AG09319 (cell line): ENCODE data around the gene GARIN5B.

Experiments
- DNase-seq: peaks from one replicate; pipeline ENCODE4 v3.0.0-alpha.2; 2010; ENCODE audit warnings: low read depth; ENCODE audit errors: extremely low read depth
- CTCF ChIP-seq: IDR thresholded peaks from 2 replicates; pipeline ENCODE4 v1.5.1; 2011; ENCODE audit warnings: low read depth, mild to moderate bottlenecking, inconsistent platforms, low read length, moderate library complexity

GARIN5B gene

GRCh38 chr19:55379174-55379573 is 16.1 kb upstream of the GARIN5B start:
- no peak for DNase-seq
- no peak for TF ChIP-seq CTCF

- no peak for DNase-seq
- TF ChIP-seq CTCF, result no peak
These were observed 14.5 kb upstream of the GARIN5B start for GRCh38 chr19:55377356-55378131.

GRCh38 chr19:55376241-55376933 is 13.3 kb upstream of the GARIN5B start, which contains the start of gene TMEM190:
Gene TMEM190 (plus strand): TSS chr19:55376826. CDS start chr19:55376854, 28 bp downstream.
- TF ChIP-seq CTCF, result no peak
- DNase-seq, result no peak

- DNase-seq, result no peak
- TF ChIP-seq CTCF, result no peak
These were observed 11.1 kb upstream of the GARIN5B start for GRCh38 chr19:55373993-55374757.

GRCh38 chr19:55373306-55373992 is 10.4 kb upstream of the GARIN5B start:
- TF ChIP-seq CTCF, result no peak

GRCh38 chr19:55372316-55373081 is 9.4 kb upstream of the GARIN5B start:
- no peak for DNase-seq
- no peak for TF ChIP-seq CTCF

More at GRCh38 chr19:55373306-55373992, 10.4 kb upstream of the GARIN5B start:
- DNase-seq, result no peak
